RCC 7860 (cell line): ENCODE results near the gene CYP27B1.

Experiments
- DNase-seq: peaks from one replicate; pipeline ENCODE4 v3.0.0-alpha.2; 2015; ENCODE audit warnings: low spot score
- FAIRE-seq: peaks from 2 replicates; lab custom pipeline; 2012; peaks lifted over from hg19 to GRCh38; lab: Jason Lieb, UNC

CYP27B1 gene

GRCh38 chr12:57766464-57767304 lies at the start of gene CYP27B1:
Gene CYP27B1 (minus strand): TSS chr12:57767078. CDS start chr12:57767041, 37 bp downstream.
- DNase-seq (no peak), FAIRE-seq (no peak)

DNA sequence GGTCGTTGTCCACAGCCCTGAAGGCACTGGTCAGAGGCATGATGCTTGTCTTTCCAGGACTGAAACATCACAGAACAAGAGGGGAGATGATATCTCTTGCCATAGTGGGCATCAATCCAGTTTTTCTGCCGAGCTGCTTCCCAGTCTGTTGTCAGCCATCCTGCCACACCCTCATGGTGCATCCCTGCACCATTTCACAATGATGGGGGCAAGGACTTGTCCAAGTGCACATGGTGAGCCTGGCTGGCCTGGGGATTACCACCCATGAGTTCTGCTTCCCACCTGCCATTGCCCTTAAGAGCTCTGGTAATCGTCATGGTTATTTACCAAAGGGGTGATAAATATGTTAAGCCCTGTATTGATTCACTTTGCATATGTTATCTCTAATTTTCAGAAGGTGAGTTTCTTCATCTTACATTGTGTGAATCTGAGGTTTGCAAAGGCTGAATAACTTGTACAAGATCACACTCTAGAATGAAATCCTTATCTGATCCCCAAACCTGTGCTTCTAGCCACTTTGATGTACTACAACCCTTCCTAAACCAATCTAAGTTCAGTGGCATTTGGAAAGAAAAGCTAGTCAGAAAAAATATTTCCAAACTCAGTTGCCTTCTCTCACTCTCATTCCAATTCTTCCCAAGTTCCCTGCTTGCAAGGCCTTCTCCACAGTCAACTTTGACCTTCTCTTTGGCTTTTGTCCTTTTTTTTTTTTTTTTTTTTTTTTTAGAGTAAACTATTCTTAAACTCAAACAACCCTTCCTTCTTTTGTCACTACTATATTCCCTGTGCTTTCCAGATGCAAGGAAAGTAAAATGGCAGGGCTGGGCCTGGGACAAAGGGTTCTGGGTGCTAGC lies 49.4 kb upstream of the CYP27B1 start:
- FAIRE-seq, result no peak
- DNase-seq, result no peak

- DNase-seq, result no peak
- no peak for FAIRE-seq
Observed at GRCh38 chr12:57815177-57816000, 48.5 kb upstream of the CYP27B1 start.

DNA sequence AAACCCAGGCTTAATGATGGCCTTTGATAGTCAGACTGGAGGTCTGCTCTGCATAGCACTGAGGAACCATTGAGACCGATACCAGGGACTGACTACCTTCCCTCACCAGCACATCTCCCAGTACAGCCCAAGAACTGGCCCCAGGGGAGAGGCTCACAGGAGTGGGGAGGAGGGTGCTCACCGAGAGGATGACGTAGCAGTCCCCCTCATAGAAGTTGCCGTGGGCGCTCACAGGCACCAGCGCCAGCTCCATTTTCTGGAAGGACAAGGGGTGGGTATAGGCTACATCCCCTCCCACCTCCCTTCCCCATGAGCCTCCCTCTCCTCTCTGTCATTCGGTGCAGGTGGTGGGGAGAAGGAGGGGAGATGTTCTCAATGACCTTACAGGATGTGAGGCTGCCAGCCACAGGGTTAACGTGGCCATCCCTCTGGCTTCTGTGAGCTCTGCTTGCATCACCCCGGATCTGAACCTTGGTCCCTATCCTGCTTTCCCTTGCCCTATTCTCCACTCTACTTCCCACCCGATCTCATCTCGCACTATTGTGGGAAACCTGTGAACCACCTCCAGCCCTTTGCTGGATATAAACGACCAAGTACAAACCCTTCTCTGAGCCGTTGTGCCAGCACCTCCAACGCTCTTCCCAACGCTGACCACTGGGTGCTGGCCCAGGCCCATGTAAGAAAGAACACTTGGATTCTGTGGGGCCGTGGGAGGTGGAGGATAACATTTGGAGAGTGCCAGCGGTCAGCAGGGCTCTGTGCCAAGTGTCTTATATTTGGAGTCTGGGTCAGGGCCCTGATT lies 47.3 kb upstream of the CYP27B1 start:
- FAIRE-seq (no peak), DNase-seq (no peak)

- no peak for FAIRE-seq
- no peak for DNase-seq
Observed at GRCh38 chr12:57813111-57813970, 46.5 kb upstream of the CYP27B1 start.

GRCh38 chr12:57811028-57811755 lies 44.3 kb upstream of the CYP27B1 start:
- DNase-seq (no peak), FAIRE-seq (no peak)

GRCh38 chr12:57810450-57810849 lies 43.6 kb upstream of the CYP27B1 start:
- FAIRE-seq (no peak), DNase-seq (peak; percentile 23)

DNA sequence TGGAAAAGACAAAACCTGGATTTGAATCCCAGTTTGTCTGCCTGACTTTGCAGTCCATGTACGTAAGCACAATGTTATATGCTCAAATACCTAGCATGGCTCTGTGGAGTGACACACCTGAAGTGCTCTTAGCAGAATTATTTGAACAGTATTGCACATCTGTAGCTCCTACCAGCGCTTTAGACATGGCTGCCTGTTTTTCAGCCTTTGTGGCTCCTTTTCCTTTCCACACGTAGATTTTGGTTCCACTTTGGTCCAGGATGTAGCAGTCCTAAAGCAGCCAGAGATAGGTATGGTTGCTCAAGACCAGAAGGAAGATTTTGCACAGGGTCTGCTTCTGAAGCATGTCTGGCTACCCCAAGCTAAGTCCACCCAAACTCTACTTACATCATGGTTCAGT lies 42.5 kb upstream of the CYP27B1 start:
- no peak for FAIRE-seq
- DNase-seq, result no peak

- no peak for FAIRE-seq
- DNase-seq, result no peak
Observed at GRCh38 chr12:57808351-57808750, 41.5 kb upstream of the CYP27B1 start.

DNA sequence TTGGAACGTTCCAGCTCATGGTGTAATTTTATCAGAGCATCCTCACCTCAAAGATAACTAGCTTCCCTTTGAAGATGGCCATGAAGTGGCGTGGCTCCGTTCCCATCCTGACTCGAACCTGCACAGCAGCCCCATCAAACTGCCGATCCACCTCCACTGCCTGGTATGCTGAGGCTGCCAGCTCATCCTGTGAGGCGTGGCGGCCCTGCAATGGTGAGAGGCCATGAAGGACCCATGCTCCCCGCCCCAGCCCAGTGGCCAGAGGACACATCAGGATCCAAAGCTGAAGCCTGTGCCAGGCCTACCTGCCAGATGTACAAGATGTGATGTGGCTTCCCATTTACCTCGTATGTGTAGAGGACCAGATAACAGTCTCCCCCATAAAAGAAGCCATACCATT lies 40.4 kb upstream of the CYP27B1 start:
- DNase-seq (no peak), FAIRE-seq (no peak)

DNA sequence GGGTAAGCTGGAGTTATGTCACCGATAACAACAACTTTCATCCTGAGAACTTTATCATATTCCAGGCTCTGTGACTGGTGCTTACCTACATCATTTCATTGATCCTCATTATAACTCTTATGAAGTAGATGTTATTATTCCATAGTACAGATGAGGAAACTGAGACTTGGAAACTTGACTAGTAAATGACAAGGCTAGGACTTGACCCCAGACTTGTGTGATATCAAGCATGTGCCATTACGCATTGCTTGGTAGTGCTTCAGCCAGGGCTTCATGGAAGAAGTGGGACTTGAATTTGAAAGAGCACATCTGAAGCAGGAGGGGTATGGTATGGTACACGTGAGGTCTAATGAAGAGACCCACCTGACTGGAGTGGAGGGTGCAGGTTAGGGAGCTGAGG lies 39.8 kb upstream of the CYP27B1 start:
- no peak for DNase-seq
- no peak for FAIRE-seq

GRCh38 chr12:57803319-57803893 lies 36.5 kb upstream of the CYP27B1 start:
- DNase-seq (peak; percentile 9), FAIRE-seq (no peak)

DNA sequence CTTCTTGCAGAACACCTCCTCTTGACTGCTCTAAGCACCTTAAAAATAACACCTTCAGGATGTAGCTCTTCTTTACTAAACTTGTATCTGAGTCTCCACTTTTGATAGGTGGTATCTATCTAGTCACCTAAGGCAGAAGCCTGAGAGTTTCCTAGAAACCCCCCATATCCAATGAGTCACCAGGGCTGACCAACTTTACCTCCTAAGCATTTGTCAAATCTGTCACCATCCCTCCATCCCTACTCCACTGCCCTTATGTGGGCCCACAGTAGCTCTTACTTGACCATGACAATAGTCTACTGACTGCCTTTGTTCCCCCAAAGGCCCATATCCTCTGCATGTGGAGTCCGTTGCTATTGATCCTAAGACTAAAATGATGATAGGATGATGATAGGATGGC lies 35.7 kb upstream of the CYP27B1 start:
- DNase-seq (no peak), FAIRE-seq (no peak)

DNA sequence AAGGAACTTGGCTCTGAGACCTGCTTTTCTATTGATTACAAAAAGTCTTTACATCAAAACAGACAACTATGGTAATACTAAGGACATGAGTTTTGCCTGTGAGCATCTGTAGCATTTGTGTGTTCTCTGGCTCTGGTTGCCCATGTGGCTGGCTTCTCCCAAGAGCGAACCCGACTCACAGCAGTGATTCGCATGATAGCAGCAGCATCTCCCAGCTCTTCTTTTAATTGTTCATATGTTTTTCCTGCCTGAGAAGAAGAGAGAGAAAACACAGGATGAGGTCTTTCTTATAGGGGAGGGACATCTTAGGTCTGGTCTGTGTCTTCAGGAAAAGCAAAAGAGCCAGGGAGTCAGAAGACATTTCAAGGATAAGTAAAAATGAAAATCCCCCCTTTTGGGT lies 34.1 kb upstream of the CYP27B1 start:
- no peak for FAIRE-seq
- no peak for DNase-seq

DNA sequence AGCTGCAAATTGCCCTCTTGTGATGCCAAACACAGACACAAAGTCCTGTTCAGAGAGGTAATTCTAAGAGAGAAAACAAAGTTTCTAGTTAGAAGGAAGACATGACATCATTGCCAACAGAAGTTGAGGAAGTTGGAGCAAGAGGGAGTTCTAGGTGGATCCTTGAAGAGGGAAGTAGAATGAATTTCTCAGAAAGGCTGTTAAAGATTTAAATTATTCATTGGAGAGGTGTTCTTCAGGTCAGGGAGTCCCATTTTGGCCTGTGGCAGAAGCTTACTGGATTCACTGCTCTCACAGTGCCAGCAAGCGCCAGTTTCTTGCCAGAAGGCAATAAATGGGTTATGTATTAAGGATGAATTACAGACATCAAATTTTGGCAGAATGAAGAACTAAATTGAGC lies 31.1 kb upstream of the CYP27B1 start:
- FAIRE-seq, result no peak
- DNase-seq, result no peak

DNA sequence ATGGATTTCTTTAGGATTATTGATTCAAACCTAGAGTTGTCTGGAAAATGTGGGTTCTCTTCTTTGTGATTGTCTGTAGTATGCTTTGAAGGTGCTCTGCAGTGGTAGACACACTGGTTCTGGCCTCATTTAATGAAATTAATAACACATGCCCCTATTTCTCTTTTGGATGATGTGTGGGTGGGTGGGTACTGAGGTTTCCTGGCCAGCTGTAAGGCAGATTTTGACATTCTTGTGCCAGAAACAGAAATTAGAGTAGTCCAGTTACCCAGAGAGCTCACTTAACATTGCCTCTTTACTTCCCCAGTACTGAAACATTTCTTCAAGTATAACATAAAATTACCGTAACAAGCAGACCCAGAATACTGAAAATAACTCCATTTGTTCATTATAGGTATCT lies 30.1 kb upstream of the CYP27B1 start:
- no peak for DNase-seq
- no peak for FAIRE-seq

- no peak for FAIRE-seq
- DNase-seq, result peak; percentile 8
Observed at GRCh38 chr12:57795354-57795753, 28.5 kb upstream of the CYP27B1 start.

DNA sequence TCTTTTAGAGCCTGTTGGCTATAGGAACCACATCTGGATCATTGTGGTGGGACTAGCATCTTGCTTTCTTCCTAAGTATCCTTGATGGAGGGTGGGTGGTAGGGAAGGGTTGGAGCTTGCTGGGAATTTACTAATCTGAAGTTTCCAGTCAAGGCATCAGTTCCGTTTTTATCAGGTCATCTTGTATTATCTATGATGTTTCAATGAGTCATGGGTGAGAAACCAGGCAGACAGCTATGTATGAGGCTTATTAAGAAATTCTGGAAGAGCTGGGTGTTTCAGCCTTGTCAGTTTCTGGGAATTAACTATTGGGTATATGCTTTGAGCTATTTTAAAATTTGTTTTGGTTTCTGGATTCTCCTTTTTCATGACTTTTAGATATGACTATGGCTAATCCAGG lies 27.0 kb upstream of the CYP27B1 start:
- FAIRE-seq, result no peak
- peak; percentile 46 for DNase-seq
